HEK293 (cell line): ENCODE measurements around the gene NOC2L.

Source experiments
- CTCF ChIP-seq: fragments of 450-650 bp; formaldehyde crosslinking; IDR thresholded peaks from 2 replicates; pipeline ENCODE4 v1.5.1; 2016; ENCODE audit warnings: missing biosample characterization, missing genetic modification characterization
- EGR2 ChIP-seq: fragments of 450-650 bp; formaldehyde crosslinking; IDR thresholded peaks from 2 replicates; pipeline ENCODE4 v1.5.1; 2016; ENCODE audit warnings: low read depth, missing biosample characterization, missing genetic modification characterization
- PRDM1 ChIP-seq: fragments of 450-650 bp; formaldehyde crosslinking; IDR thresholded peaks from 2 replicates; pipeline ENCODE4; 2016; ENCODE audit warnings: missing biosample characterization, missing genetic modification characterization
- TCF7L2 ChIP-seq: IDR thresholded peaks from 2 replicates; pipeline ENCODE4 v1.6.1; 2011; ENCODE audit warnings: low read depth, mild to moderate bottlenecking, inconsistent platforms, low read length, moderate library complexity, borderline replicate concordance
- YY1 ChIP-seq: fragments of 450-650 bp; formaldehyde crosslinking; IDR thresholded peaks from 2 replicates; pipeline ENCODE4 v1.5.1; 2018; ENCODE audit warnings: missing biosample characterization, missing genetic modification characterization
- ZBTB10 ChIP-seq: fragments of 450-650 bp; formaldehyde crosslinking; IDR thresholded peaks from 2 replicates; pipeline ENCODE4 v1.5.1; 2016; ENCODE audit warnings: missing biosample characterization, missing genetic modification characterization
- ZBTB21 ChIP-seq: fragments of 450-650 bp; formaldehyde crosslinking; IDR thresholded peaks from 2 replicates; pipeline ENCODE4 v1.5.1; 2017; ENCODE audit warnings: missing biosample characterization, missing genetic modification characterization
- ZFP37 ChIP-seq: fragments of 450-650 bp; formaldehyde crosslinking; IDR thresholded peaks from 2 replicates; pipeline ENCODE4 v1.5.1; 2016; ENCODE audit warnings: missing biosample characterization, missing genetic modification characterization
- ZNF121 ChIP-seq: fragments of 450-650 bp; formaldehyde crosslinking; IDR thresholded peaks from 2 replicates; pipeline ENCODE4 v1.5.1; 2016; ENCODE audit warnings: missing biosample characterization, missing genetic modification characterization
- ZNF174 ChIP-seq: fragments of 450-650 bp; formaldehyde crosslinking; IDR thresholded peaks from 2 replicates; pipeline ENCODE4 v1.5.0; 2017; ENCODE audit warnings: missing biosample characterization, mild to moderate bottlenecking, missing genetic modification characterization
- ZNF626 ChIP-seq: fragments of 450-650 bp; sonication (Bioruptor Pico); formaldehyde crosslinking; IDR thresholded peaks from 2 replicates; pipeline ENCODE4 v1.5.1; 2018; ENCODE audit warnings: missing biosample characterization, missing genetic modification characterization, inconsistent platforms
- ZNF791 ChIP-seq: fragments of 450-650 bp; formaldehyde crosslinking; IDR thresholded peaks from 2 replicates; pipeline ENCODE4 v1.5.1; 2016; ENCODE audit warnings: missing biosample characterization, missing genetic modification characterization
- TF ChIP-seq, protein P1 (sequence below): fragments of 450-650 bp; formaldehyde crosslinking; conservative IDR thresholded peaks from 2 replicates; pipeline ENCODE4 v1.5.1; 2016; ENCODE audit warnings: low read depth, missing biosample characterization, missing genetic modification characterization
- TF ChIP-seq, protein P2 (sequence below): fragments of 450-650 bp; formaldehyde crosslinking; IDR thresholded peaks from 2 replicates; pipeline ENCODE4 v1.5.1; 2016; ENCODE audit warnings: missing biosample characterization, missing genetic modification characterization

- TF ChIP-seq YY1 (tag by site-specific recombination) (0 out of 2 replicates have a peak, but pooled peaks have one; percentile 35), CTCF (tag by site-specific recombination) (no peak), ZBTB10 (tag by site-specific recombination) (no peak), EGR2 (tag by site-specific recombination) (0 out of 2 replicates have a peak, but pooled peaks have one; percentile 15), ZNF791 (tag by site-specific recombination) (no peak), ZNF174 (tag by site-specific recombination) (no peak), ZNF121 (tag by site-specific recombination) (no peak), PRDM1 (tag by site-specific recombination) (peak; percentile 40; the same call in 1 of the 2 replicates), ZFP37 (tag by site-specific recombination) (no peak), ZBTB21 (tag by site-specific recombination) (no peak), ZNF626 (tag by site-specific recombination) (no peak), TCF7L2 (no peak)
- TF ChIP-seq, protein P1, sequence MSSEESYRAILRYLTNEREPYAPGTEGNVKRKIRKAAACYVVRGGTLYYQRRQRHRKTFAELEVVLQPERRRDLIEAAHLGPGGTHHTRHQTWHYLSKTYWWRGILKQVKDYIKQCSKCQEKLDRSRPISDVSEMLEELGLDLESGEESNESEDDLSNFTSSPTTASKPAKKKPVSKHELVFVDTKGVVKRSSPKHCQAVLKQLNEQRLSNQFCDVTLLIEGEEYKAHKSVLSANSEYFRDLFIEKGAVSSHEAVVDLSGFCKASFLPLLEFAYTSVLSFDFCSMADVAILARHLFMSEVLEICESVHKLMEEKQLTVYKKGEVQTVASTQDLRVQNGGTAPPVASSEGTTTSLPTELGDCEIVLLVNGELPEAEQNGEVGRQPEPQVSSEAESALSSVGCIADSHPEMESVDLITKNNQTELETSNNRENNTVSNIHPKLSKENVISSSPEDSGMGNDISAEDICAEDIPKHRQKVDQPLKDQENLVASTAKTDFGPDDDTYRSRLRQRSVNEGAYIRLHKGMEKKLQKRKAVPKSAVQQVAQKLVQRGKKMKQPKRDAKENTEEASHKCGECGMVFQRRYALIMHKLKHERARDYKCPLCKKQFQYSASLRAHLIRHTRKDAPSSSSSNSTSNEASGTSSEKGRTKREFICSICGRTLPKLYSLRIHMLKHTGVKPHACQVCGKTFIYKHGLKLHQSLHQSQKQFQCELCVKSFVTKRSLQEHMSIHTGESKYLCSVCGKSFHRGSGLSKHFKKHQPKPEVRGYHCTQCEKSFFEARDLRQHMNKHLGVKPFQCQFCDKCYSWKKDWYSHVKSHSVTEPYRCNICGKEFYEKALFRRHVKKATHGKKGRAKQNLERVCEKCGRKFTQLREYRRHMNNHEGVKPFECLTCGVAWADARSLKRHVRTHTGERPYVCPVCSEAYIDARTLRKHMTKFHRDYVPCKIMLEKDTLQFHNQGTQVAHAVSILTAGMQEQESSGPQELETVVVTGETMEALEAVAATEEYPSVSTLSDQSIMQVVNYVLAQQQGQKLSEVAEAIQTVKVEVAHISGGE (tag by site-specific recombination): no peak
- TF ChIP-seq, protein P2, sequence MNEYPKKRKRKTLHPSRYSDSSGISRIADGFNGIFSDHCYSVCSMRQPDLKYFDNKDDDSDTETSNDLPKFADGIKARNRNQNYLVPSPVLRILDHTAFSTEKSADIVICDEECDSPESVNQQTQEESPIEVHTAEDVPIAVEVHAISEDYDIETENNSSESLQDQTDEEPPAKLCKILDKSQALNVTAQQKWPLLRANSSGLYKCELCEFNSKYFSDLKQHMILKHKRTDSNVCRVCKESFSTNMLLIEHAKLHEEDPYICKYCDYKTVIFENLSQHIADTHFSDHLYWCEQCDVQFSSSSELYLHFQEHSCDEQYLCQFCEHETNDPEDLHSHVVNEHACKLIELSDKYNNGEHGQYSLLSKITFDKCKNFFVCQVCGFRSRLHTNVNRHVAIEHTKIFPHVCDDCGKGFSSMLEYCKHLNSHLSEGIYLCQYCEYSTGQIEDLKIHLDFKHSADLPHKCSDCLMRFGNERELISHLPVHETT (tag by site-specific recombination): no peak
Observed at GRCh38 chr1:1004780-1005697, 46.0 kb upstream of the NOC2L start.
